Prostate gland (tissue), 2 donors: ENCODE measurements around the gene CRY2.

Experiments used
- POLR2A ChIP-seq: fragments of 450-650 bp; IDR thresholded peaks from one replicate; pipeline ENCODE4 v1.6.1; 2016; ENCODE audit warnings: antibody characterized with exemption, mild to moderate bottlenecking
- POLR2AphosphoS5 ChIP-seq: sonication (generic); formaldehyde crosslinking; IDR thresholded peaks from one replicate; pipeline ENCODE4 v1.6.1; 2017; ENCODE audit warnings: antibody characterized with exemption
- TF ChIP-seq, protein P1 (sequence below), 4 experiments: fragments of 200-600 bp in 2 of 4; fragments of 450-650 bp in 2 of 4; sonication (generic) in 2 of 4; IDR thresholded peaks; 1 replicate in 3 of 4; 2 replicates in 1 of 4; pipeline ENCODE4 v1.5.1; 2016 to 2019; ENCODE audit warnings: antibody characterized with exemption in 4 of 4, mild to moderate bottlenecking in 2 of 4, moderate library complexity in 2 of 4

DNA sequence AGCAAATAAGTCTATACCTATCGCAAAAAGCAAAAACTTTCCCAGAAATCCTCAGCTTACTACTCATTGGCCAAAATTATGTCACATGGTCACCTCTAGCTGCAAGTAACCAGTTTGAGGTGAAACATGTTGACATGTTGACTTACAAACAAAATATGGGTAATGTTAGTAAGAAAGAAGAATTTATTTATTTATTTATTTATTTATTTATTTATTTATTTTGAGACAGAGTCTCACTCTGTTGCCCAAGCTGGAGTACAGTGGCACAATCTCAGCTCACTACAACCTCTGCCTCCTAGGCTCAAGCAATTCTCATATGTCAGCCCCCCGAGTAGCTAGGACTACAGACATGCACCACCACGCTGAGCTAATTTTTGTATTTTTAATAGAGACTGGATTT, 47.7 kb upstream of the CRY2 start:
- TF ChIP-seq, protein P1, sequence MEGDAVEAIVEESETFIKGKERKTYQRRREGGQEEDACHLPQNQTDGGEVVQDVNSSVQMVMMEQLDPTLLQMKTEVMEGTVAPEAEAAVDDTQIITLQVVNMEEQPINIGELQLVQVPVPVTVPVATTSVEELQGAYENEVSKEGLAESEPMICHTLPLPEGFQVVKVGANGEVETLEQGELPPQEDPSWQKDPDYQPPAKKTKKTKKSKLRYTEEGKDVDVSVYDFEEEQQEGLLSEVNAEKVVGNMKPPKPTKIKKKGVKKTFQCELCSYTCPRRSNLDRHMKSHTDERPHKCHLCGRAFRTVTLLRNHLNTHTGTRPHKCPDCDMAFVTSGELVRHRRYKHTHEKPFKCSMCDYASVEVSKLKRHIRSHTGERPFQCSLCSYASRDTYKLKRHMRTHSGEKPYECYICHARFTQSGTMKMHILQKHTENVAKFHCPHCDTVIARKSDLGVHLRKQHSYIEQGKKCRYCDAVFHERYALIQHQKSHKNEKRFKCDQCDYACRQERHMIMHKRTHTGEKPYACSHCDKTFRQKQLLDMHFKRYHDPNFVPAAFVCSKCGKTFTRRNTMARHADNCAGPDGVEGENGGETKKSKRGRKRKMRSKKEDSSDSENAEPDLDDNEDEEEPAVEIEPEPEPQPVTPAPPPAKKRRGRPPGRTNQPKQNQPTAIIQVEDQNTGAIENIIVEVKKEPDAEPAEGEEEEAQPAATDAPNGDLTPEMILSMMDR (IDR thresholded peaks at IDR 0.05) = no peak
- TF ChIP-seq POLR2A (no peak), POLR2AphosphoS5 (no peak)
